GM21515 (cell line): Measurements from ENCODE around the gene AKAP12.
"Not testable (repeated sequence)": the region's sequence is repeated elsewhere in the genome, so short reads cannot be mapped to it uniquely, and the experiment has no call there.

Experiments
- ATAC-seq: cut with Tn5 transposase; IDR thresholded peaks from one replicate; pipeline ENCODE4 v1.9.1; 2021; ENCODE audit not compliant: unreplicated experiment

The AKAP12 gene

GRCh38 chr6:151307501-151307900 lies 67.7 kb downstream of the AKAP12 start:
- ATAC-seq: no peak

- no peak for ATAC-seq
Observed at GRCh38 chr6:151309619-151310018, 69.9 kb downstream of the AKAP12 start.

- no peak for ATAC-seq
Observed at GRCh38 chr6:151310279-151310678, 70.5 kb downstream of the AKAP12 start.

- no peak for ATAC-seq
Observed at GRCh38 chr6:151310852-151311767, 71.3 kb downstream of the AKAP12 start.

GRCh38 chr6:151313066-151313491 lies 73.3 kb downstream of the AKAP12 start:
- no peak for ATAC-seq

GRCh38 chr6:151315661-151316060 lies 75.9 kb downstream of the AKAP12 start:
- not testable (repeated sequence) for ATAC-seq

GRCh38 chr6:151317103-151317994 lies 77.6 kb downstream of the AKAP12 start:
- no peak for ATAC-seq

- ATAC-seq: no peak
Observed at GRCh38 chr6:151317995-151318365, 78.2 kb downstream of the AKAP12 start.

- no peak for ATAC-seq
Observed at GRCh38 chr6:151320140-151320539, 80.4 kb downstream of the AKAP12 start.

- no peak for ATAC-seq
Observed at GRCh38 chr6:151321438-151321837, 81.7 kb downstream of the AKAP12 start.

GRCh38 chr6:151322570-151322969 lies 82.8 kb downstream of the AKAP12 start:
- ATAC-seq: no peak

GRCh38 chr6:151323791-151324487 lies 84.2 kb downstream of the AKAP12 start:
- ATAC-seq: peak; percentile 85

GRCh38 chr6:151324488-151324825 lies 84.7 kb downstream of the AKAP12 start:
- no peak for ATAC-seq

GRCh38 chr6:151325075-151326050 lies 85.6 kb downstream of the AKAP12 start:
- ATAC-seq: no peak

- ATAC-seq: no peak
Observed at GRCh38 chr6:151326116-151326825, 86.5 kb downstream of the AKAP12 start.

- no peak for ATAC-seq
Observed at GRCh38 chr6:151327101-151327500, 87.3 kb downstream of the AKAP12 start.

- no peak for ATAC-seq
Observed at GRCh38 chr6:151330130-151330696, 90.4 kb downstream of the AKAP12 start.

- ATAC-seq: no peak
Observed at GRCh38 chr6:151335930-151336329, 96.2 kb downstream of the AKAP12 start.

GRCh38 chr6:151338651-151339200 lies 99.0 kb downstream of the AKAP12 start:
- no peak for ATAC-seq
